Type B pancreatic cell (in vitro differentiated cells): Measurements from ENCODE around the gene SFPQ. TPM values are rescaled to one million over a fixed set of nuclear protein-coding genes. Genes with fewer than 3 reads are reported as not detected.

ENCODE experiments used
- DNase-seq: peaks from one replicate; pipeline ENCODE4 v3.0.0; 2021; ENCODE audit warnings: mixed read lengths; ENCODE audit not compliant: unreplicated experiment; ENCODE audit errors: extremely low spot score
- H3K27ac Mint-ChIP-seq: 2 replicates; pipeline ENCODE4 v1.8.0; 2021; ENCODE audit warnings: mild to moderate bottlenecking, mixed read lengths
- H3K27me3 Mint-ChIP-seq: 2 replicates; pipeline ENCODE4 v1.8.0; 2021; ENCODE audit warnings: mixed read lengths
- H3K36me3 Mint-ChIP-seq: 2 replicates; pipeline ENCODE4 v1.8.0; 2021; ENCODE audit warnings: mixed read lengths
- H3K4me1 Mint-ChIP-seq: one replicate; pipeline ENCODE4 v1.8.0; 2021; ENCODE audit warnings: mixed read lengths; ENCODE audit not compliant: unreplicated experiment
- H3K4me3 Mint-ChIP-seq: 2 replicates; pipeline ENCODE4 v1.8.0; 2021; ENCODE audit warnings: mild to moderate bottlenecking, mixed read lengths
- H3K9me3 Mint-ChIP-seq: 2 replicates; pipeline ENCODE4 v1.8.0; 2021; ENCODE audit warnings: mixed read lengths
- CTCF ChIP-seq: fragments of 200-600 bp; sonication (generic); conservative IDR thresholded peaks from 2 replicates; pipeline ENCODE4 v1.5.0; 2021; ENCODE audit warnings: antibody characterized with exemption, mild to moderate bottlenecking
- total RNA-seq: library from RNA; stranded (reverse); gene quantifications from 2 replicates; pipeline ENCODE4 v1.2.1, GENCODE V29; 2021; ENCODE audit warnings: low replicate concordance

Gene SFPQ
- total RNA-seq, 1 donor from 2014 or later = 445 TPM

GRCh38 chr1:35223084-35223630 lies 30.2 kb upstream of the SFPQ start:
- H3K4me3 Mint-ChIP-seq = no peak overlapping the region
- H3K27me3 Mint-ChIP-seq = no peaks in the 10 kb centered on the region
- no peak overlapping the region for H3K27ac Mint-ChIP-seq
- DNase-seq = no peak
- H3K9me3 Mint-ChIP-seq = no peaks in the 10 kb centered on the region
- H3K4me1 Mint-ChIP-seq = peaks cover 9% of the 10 kb centered on the region
- no peak for TF ChIP-seq CTCF
- no peaks in the 10 kb centered on the region for H3K36me3 Mint-ChIP-seq

GRCh38 chr1:35222322-35223083 lies 29.6 kb upstream of the SFPQ start:
- no peaks in the 10 kb centered on the region for H3K9me3 Mint-ChIP-seq
- H3K27ac Mint-ChIP-seq = no peak overlapping the region
- H3K4me3 Mint-ChIP-seq = no peak overlapping the region
- DNase-seq = no peak
- no peak for TF ChIP-seq CTCF
- no peaks in the 10 kb centered on the region for H3K36me3 Mint-ChIP-seq
- H3K4me1 Mint-ChIP-seq = peaks cover 9% of the 10 kb centered on the region
- H3K27me3 Mint-ChIP-seq = no peaks in the 10 kb centered on the region

GRCh38 chr1:35220976-35221375 lies 28.0 kb upstream of the SFPQ start:
- peak; percentile 71 for TF ChIP-seq CTCF
- Mint-ChIP-seq H3K27me3 (no peaks in the 10 kb centered on the region), H3K4me3 (no peak overlapping the region), H3K4me1 (peaks cover 9% of the 10 kb centered on the region), H3K36me3 (no peaks in the 10 kb centered on the region), H3K9me3 (no peaks in the 10 kb centered on the region), H3K27ac (no peak overlapping the region)
- no peak for DNase-seq

GRCh38 chr1:35215346-35215745 lies 22.4 kb upstream of the SFPQ start:
- H3K36me3 Mint-ChIP-seq = no peaks in the 10 kb centered on the region
- no peak for TF ChIP-seq CTCF
- no peaks in the 10 kb centered on the region for H3K27me3 Mint-ChIP-seq

GRCh38 chr1:35211120-35211414 lies 18.1 kb upstream of the SFPQ start:
- no peak for DNase-seq
- Mint-ChIP-seq H3K4me3 (no peak overlapping the region), H3K27me3 (no peaks in the 10 kb centered on the region), H3K27ac (no peak overlapping the region), H3K4me1 (peaks cover 14% of the 10 kb centered on the region), H3K9me3 (no peaks in the 10 kb centered on the region), H3K36me3 (no peaks in the 10 kb centered on the region)
- TF ChIP-seq CTCF = no peak

More at GRCh38 chr1:35215346-35215745, 22.4 kb upstream of the SFPQ start:
- H3K4me1 Mint-ChIP-seq = peaks cover 9% of the 10 kb centered on the region
- H3K27ac Mint-ChIP-seq = no peak overlapping the region
- no peaks in the 10 kb centered on the region for H3K9me3 Mint-ChIP-seq
- H3K4me3 Mint-ChIP-seq = no peak overlapping the region
- no peak for DNase-seq
